Mesenteric fat pad (tissue), 1 donor: ENCODE results near the gene GNAI3. TPM values are rescaled to one million over a fixed set of nuclear protein-coding genes. Genes with fewer than 3 reads are reported as not detected.

Experiments
- DNase-seq: peaks from one replicate; pipeline ENCODE4 v3.0.0-alpha.2; 2020; ENCODE audit warnings: low spot score
- total RNA-seq: library from RNA; stranded (reverse); fragmentation: NEBNext Ultra II Directional; extraction: Animal tissue kit (Norgen Biotek cat#: 25700); gene quantifications from one replicate; pipeline ENCODE4 v1.2.1, GENCODE V29; 2021
- donor health status: DM: yes; HTN: yes; CAD: no.

The GNAI3 gene
- total RNA-seq, 1 donor from 2014 or later: 8.7 TPM

DNA sequence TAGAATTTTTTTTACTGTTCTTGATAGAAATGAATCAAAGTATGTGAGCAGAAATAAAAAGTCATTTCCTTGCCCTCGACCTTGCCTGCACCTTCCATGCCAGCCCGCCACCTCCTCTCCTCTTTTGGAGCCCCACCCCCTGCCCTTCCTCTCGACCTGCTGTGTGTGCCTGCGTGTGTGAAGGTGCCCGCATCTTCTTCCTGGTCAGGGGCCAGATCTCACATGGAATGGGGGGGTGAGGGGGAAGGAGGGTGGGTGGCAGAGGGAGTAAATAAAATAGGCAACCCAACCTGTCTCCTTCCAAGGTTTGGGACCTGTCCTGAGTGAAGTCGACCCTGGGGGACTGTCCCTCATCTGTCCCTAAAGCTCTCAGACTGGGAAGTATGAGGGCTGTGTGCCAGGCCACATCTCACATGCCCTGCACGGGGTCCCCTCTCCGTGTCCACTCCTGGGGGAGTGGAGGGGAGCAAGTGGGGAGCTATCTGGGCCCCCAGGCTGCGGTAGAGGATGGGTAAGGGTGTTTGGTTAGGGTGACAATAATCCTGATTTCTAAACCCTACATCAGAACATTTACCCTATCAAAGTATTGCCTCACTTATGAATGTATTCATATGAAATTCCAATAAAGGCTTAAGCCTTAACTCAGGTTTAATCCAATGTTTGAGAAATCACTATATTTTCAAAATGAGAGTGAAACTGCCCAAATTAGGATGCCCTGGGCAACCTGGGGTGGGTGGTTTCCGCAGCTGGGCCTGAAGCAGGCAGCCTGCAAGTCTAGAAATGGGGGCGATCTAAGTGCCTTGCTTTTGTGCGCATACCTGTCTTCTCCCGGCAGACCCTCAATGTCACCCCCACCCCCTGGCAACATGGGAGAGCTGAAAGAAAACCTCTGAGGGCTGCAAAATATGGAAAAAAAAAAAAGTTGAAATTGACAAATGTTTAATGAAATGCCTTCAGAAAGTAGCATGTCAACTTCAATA lies 86.6 kb downstream of the GNAI3 start:
- DNase-seq: no peak

DNA sequence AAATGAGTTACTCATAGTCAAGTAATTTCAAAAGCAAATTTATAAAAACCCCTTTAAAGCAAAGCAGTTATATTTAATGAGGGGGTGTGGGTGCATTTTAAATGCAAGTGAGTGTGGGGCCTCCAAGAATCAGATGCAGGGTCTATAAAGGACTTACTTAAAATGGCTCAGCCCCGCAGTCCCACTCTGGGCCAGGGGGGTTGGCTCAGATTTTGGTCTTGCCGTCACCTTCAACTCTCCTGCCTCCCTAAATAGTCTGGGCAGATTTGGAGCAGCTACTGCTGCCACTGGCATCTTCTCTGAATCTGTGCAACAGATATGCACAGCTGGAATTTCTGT lies 87.4 kb downstream of the GNAI3 start:
- DNase-seq: no peak

DNA sequence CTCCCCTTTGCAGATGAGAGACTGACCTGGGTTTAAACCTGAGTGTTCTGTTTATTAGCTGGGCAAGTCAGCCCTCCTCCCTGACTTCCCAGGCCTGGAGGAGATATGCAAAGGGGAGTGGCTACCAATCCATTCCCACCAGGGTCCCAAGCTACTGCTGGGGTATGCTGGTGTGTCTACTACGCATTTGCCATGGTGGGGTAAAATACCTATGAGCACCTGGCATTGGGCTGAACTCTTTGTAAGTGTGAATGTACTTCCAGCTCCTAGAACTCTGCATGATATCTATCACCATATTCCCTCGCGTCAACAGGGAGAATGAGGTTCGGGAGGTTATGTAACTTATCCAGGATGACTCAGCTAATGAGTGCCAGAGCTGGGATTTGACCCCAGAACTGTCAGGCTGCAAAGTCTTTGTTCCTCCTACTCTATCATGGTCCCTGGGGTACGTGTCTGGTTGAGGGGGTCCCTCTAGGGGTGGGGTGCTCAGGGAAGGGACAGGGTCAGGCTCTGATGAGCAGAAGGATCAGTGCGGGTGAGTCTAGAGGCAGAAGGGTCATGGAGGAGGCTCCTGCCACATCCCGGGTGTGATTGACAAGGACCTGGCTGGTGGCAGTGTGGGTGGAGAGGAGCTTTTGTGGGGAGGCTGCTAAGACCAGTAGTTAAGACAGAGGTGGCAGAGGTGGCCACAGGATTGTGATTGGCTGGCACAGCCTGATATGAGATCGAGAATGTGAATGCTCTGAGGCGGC lies 88.0 kb downstream of the GNAI3 start:
- no peak for DNase-seq

DNA sequence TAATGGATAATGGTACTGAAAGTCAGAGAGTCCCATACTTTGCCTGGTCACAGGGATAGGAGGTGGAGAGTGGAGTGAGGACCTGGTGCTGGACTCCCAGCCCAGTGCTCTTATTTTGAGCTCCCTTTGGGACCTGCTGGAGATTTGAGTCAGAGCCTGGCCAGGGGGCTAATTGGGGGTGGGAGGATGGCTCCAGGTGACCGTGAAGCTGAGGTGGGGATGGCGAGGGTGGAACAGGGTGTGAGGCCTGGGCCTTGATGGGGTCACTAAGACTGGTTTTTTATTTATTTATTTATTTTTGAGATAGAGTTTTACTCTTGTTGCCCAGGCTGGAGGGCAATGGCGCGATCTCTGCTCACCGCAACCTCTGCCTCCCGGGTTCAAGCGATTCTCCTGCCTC lies 89.0 kb downstream of the GNAI3 start:
- peak; percentile 39 for DNase-seq

DNA sequence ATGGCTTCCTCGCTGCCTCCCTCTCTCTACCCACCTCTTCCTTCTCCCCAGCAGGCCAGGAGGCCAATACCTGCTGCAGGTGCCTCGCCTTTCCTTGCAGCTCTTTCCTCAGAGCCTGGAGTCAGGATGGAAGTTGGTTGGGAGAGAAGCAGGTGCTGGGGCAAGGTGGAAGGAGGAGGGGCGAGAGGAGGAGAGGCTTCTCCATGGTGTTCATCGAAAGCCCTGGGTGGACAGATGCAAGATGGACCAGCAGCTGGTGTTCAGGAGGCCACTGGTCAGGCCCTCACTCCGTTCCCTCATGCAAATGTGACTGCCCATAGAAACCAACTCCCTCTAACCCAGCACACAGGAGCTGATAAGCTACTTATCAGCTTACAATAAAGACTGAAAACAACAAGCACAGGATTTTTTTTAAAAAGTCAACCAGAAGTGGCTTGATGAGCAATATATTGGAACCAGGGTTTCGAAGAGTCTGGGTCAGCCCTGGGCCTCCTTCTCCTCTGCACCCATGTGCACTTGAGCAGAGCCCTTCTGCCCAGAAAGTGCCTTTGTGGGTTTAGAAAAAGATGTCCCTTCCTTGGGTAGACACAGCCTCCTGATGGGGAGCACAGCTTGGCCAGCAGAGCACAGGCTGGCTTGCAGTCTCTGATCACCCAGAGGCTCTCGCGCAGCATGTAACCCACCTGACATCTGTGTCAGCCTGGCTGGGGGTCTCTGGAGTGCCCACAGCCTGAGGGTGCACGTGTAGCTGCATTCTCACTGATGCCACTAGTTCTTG lies 90.8 kb downstream of the GNAI3 start:
- peak; percentile 67 for DNase-seq

DNA sequence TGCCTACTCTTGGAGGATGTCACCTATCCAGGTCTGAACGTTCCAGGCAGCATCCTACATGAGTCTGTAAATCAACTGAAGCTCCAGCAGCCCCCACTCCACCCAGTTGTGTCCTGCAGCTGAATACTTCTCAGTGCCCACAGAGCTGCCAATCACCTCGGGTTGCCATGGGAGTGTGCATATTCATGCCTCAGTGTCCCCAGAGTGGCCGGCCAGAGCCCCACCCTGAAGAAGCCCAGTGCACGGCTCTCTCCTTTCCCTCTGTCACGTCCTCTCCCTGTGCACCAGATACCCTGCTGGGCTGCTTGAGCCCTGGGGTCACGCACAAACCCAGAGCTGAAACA lies 91.4 kb downstream of the GNAI3 start:
- peak; percentile 84 for DNase-seq

DNA sequence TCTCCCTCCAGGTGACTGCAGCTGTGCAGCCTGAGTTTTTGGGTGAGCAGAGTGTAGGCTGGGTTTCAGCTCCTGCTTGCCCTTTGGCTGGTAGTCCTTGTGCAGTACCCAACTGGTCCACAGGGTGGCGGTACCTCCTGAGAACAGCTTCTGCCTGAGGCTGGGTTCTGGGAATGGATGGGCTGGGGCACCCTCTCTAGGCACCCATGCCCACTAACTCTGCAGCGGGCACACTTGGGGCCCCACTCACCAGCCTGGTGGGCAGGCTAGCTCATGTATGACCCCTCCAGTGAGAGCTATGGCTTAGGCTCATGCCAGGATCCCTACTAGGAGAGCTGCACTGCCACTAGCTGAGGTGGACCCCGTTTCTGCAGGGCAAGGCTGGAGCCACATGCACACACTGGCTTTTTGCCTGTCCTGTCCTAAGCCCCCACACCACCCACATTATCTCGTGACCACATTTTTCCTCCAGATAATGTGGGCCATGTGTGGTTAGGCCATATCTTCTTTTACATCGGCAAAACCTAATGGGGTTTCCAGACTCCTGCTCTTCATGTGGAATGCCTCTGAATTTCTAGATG lies 92.0 kb downstream of the GNAI3 start:
- peak; percentile 89 for DNase-seq

DNA sequence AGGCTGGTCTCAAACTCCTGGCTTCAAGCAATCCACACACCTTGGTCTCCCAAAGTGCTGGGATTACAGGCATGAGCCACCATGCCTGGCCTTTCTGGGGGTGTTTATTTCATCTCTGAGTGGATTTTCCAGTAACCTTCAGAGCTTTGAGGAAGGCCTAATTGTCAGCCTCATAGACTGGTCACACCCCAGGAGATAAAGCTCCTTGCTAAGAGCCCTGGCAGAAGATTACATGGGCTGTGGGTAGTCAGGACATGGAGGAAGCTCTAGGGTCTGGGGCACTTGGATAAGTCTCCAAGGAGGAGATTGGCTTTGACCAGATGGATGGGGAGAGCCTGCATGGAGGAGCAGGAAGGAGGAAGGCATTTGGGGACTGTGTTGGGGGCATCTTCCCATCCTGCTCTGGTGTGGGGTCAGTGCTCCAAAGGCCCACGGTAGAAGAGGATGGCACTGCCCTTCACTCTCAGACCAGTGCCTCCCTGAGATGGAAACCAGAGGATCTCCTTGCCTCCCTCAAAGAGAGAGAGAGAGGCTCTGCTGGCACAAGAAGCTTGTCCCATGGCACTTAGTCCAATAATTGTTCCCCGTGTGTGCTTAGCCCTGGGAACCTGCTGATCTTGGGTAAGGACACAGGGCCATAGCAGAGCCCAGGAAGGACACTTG lies 92.8 kb downstream of the GNAI3 start:
- no peak for DNase-seq

DNA sequence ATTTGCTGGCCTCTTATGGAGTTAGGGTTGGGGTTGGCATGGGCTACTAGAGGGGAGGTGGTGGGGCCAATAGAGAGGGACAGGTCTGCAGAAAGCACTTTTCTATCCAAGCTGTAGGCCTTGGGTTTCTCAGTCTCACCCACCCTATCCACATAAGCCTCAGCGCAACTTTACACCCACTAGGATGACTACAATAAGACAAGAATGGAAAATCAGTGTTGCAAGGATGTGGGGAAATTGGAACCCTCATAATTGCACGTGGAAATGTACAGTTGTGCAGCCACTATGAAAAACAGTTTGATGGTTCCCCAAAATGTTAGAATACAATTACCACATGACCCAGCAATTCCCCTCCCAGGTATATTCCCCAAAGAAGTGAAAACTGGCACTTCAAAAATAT lies 93.4 kb downstream of the GNAI3 start:
- DNase-seq: no peak

DNA sequence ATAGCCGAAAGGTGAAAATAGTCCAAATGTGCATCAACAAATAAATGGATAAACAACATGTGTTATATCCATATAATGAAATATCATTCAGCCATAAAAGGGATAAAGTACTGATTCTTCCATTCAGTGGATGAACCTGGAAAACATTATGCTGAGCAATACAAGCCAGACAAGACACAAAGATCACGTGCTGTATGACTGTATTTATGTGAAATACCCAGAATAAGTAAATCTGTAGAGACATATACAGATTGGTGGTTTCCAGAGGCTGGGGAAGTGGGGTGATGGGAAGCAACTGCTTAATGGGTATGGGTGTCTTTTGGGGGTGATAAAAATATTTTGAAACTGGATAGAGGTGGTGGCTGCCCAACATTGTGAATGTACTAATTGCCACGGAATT lies 94.2 kb downstream of the GNAI3 start:
- no peak for DNase-seq

DNA sequence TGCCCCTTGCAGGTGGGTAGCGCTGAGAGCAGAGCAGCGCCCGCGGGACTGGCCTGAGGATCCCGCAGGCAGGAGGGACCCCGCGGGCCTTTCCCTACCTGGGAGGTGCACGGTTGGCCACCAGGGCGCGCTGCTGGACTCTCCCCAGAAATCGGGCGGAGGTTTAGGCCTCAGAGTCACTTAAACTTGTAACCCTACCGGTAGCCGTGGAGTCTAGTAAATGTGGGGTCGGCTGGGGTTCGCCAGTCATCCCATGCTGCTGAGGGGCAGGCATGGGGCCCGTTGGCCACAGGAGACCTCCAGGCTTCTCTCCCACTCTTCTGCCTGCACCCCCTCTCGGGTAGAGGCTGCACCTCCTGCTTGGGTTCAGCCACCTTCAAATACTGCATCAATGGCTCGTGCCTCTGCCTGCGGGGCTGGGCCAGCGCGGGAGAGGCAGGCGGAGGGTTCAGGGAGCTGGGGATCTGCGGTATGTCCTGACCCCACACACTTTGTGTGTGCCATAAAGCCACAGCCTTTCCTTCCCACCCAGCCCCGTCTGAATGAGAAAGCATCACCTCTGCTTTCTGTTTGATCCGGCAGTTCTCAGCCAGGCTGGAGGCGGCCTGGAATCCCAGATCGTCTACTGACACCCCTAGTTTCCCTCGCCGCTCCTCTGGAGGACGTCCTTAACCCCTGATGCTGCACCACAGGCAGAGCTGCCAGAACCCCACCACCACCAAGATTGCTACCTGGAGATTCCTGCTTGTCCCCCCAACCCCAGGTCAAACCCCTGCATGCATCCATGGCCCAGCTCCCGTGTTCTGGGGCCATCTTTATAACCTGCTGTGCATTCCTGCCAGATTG lies 95.2 kb downstream of the GNAI3 start:
- DNase-seq: peak; percentile 94

DNA sequence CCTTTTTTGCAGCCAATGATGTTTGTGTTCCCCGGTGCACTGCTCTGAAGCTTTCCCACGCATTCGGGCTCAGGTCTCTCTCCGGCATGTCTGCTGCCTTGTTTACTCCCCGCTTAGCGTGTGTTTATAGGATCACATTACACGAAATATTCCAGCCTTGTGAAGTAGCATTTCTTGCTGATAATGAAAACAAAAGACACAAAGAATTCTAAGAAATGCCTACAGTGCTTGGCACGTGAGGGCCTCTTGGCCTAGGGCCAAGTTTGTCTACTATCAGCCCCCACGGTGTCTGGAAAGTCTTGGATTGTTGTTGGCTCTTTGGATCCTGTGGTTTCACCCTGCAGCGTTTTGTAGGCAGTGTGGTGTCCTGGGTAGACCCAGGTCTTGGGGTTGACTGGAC lies 96.3 kb downstream of the GNAI3 start:
- DNase-seq: no peak

DNA sequence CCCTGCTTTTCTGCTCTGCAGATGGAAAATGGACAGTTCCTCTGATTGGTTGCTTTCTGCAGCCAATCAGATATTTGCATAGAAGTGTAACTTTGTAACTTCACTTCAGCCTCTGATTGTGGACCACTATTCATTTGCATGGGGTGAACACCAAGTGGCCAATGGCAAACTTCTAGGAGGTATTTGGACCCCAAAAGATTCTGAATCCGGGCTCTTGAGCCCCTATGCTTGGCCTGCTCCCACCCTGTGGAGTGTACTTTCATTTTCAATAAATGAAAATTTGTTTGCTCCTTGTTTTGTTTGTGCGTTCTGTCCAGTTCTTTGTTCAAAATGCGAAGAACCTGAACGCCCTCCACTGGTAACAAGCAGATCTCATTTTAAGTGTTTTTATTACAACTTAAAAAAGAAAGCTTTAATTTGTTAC lies 101.1 kb downstream of the GNAI3 start:
- no peak for DNase-seq

DNA sequence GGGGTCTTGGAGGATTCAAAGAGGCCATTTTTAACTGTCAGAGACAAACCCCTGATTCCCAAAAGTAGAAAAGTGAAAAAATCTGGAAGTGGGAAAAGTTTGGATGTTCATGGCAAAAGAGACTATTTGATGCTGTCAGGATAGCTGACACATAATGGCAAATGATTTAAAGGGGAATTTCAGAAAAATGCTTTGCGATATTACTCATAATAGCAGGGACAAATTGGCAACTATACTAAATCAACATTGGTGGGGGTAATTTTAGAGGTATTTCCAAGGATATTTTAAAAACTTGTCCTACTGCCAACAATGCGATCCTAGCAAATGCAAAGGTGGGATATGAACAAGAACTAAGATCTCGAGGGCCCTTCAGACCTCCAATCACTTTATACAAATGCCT lies 102.2 kb downstream of the GNAI3 start:
- no peak for DNase-seq

DNA sequence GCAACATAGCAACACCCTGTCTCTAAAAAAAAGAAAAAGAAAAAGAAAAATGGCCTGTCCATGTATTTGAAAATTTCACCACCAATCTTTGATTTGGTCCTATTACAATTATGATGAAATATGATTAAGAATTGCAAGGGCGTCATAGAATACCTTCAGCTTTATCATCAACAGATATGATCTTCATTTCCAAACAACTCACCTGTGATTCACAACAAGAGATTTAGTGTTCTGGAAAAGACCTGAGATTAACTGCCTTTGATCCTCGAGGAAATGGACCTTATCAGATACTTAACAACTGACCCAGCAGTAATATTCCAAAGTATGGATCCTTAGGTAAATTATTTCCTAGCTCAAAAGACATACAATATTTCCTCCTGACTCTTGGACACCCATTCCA lies 104.0 kb downstream of the GNAI3 start:
- no peak for DNase-seq

DNA sequence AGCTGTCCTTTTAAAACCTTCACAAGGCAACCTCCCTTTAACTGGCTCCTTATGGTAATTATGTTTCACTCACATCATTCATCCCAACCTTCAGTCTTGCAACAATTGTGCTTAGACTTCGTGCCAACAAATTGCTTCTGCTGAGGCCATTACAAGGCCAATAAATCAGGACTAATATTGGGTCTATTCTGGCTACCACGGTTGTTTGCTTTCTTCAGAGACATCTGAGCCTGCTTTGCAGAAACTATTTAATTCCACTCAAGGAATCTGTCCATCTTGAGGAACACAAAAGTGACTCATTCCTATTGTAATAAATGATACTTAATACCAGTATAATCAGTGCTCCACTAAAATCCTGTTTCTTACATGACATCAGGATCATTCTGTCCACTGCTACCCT lies 104.9 kb downstream of the GNAI3 start:
- no peak for DNase-seq

DNA sequence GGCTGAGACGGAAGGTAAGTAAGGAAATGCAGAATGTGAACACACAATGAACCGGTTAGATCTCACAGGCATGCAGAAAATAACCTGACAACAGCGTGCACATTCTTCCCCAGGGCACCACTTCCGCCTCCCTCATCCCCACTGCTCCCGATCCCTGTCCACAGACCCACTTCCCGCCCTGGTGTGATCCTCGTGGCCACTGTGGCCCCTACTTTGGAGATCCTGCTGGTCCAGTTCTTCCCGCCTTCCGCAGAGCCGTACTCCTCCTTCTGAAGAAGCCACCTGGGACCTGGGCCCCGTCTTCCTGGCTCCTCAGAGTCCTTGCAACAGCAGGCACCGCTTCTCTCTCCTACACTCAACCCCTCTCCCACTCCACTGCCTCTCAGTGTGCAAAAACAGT lies 106.1 kb downstream of the GNAI3 start:
- no peak for DNase-seq

DNA sequence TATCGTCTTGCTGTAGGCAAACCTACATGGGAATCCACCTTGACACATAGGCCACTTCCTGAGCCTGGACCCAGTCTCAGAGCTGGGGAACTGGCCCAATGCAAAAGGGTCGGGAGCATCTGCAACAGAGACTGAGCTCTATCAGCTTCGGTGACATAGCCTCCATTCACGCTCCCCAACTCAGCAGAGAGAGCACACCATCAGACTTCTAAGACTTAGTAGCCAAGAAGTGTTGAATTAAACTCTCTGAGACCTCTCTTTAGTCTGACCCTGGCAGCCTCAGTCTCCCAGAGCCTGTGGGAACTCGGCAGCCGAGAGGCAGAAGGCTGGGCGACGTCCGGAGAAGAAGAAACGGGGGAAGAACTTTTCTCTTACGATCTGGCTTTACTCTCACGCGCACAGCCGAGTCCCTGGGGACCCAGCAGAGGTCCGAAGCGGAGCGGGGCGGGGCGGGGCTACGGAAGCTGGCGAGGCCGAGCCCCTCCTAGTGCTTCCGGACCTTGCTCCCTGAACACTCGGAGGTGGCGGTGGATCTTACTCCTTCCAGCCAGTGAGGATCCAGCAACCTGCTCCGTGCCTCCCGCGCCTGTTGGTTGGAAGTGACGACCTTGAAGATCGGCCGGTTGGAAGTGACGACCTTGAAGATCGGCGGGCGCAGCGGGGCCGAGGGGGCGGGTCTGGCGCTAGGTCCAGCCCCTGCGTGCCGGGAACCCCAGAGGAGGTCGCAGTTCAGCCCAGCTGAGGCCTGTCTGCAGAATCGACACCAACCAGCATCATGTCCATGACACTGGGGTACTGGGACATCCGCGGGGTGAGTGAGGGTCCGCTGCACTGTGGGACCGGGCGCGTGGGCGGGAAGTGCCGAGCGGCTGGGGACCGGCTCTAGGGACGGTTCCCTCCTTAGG lies 107.5 kb downstream of the GNAI3 start, which contains the start of gene GSTM4:
Gene GSTM4, plus strand, starts transcription at position 485 of the 905 bp plus-strand sequence. Its CDS starts 291 bp downstream, at position 776.
- DNase-seq: peak; percentile 94

DNA sequence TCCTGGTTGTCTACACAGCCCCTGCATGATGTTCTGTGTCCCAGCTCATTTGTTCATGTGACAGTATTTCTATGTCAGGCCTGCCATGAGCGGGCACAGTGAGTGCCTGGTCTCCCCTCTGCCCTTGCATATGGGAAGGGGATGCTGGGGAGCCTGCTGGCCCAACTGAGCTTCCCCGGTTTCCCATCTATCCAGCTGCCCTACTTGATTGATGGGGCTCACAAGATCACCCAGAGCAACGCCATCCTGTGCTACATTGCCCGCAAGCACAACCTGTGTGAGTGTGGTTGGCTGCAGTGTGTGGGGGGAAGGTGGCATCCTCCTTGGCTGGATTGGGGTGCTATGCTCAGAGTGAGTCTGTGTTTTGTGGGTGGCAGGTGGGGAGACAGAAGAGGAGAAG lies 109.0 kb downstream of the GNAI3 start:
- no peak for DNase-seq
